ENCODE data around the gene TTR. TPM values are rescaled to one million over a fixed set of nuclear protein-coding genes. Genes with fewer than 3 reads are reported as not detected.

The TTR gene
- total and polyA plus RNA-seq, 2 donors (not counting 1 experiment from before 2014, with no cell fraction given), result not detected

DNA sequence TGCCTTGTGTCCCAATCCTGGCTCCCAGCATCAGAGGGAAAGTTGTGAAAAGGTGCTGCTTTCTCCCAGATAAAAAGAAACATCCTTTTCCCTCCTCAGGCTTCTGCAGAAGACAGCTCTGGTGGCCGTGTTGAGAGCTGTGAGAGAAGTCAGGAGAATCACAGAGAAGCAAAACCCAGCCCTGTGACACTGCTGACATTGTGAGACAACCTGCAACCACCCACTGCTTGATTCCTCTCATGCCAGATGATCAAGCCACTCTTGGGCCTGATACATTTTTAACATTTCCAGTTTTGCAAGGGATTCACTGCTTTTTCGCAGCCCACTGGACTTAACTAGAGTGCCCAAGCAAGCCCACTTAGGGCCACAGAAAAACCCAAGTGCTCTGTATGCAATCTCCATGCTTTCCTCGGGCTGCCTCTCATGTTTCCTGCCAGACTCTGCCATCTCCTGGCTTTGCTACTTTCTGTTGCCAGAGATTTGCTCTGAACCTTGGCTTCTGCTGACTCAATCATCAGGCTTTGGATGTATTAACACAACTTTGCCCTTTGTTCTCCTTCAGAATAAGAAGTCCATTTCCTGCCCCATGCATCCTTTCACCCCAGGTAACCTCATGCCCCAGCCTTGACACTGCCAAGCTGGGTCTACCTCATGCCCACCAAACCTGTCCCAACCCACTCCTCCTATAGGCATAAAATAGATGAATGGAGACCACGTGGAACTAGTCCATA is 24.9 kb upstream of the TTR start:
- Histone ChIP-seq H4K20me1 (ENCODE audit: control insufficient read depth, insufficient read depth, low read length, poor library complexity, severe bottlenecking) (no peaks in the 10 kb centered on the region), H3K27me3 (replicated peaks in 1 of 4; ENCODE audit: control extremely low read depth in 1 of 4, control insufficient read depth in 3 of 4, insufficient read depth in 4 of 4, low read length in 3 of 4) (no peaks in the 10 kb centered on the region), H2AFZ (ENCODE audit: insufficient read depth, low read depth, low read length, poor library complexity, severe bottlenecking) (no peak overlapping the region), H3K36me3 (replicated peaks in 1 of 2; ENCODE audit: control extremely low read depth in 1 of 2, control insufficient read depth in 1 of 2, extremely low read depth in 1 of 2, insufficient read depth in 2 of 2, low read length in 1 of 2) (no peaks in the 10 kb centered on the region), H3K27ac (ENCODE audit: low read length in 2 of 2) (no peak overlapping the region), H3K9ac (ENCODE audit: low read length) (no peak overlapping the region), H3K79me2 (ENCODE audit: control insufficient read depth, insufficient read depth, low read length) (no peaks in the 10 kb centered on the region), H3K9me3 (ENCODE audit: control extremely low read depth in 1 of 3, control insufficient read depth in 2 of 3, insufficient read depth in 1 of 3, low read length in 2 of 3) (no peaks in the 10 kb centered on the region), H3K4me3 (ENCODE audit: control extremely low read depth in 1 of 5, extremely low read depth in 1 of 5, insufficient read depth in 1 of 5, low read depth in 2 of 5, low read length in 4 of 5) (no peak overlapping the region), H3K4me2 (replicated peaks; ENCODE audit: low read depth, low read length, poor library complexity, severe bottlenecking) (no peak overlapping the region), H3K4me1 (ENCODE audit: control insufficient read depth in 2 of 2, insufficient read depth in 2 of 2, low read length in 2 of 2) (no peaks in the 10 kb centered on the region)
- DNase-seq, result no peak
- no peaks in the 10 kb centered on the region for H3K4me1 Mint-ChIP-seq
- no peaks in the 10 kb centered on the region for H3K27me3 Mint-ChIP-seq
- intact Hi-C loops (cut with micrococcal nuclease), result no loop called here
- H3K4me3 Mint-ChIP-seq, result no peak overlapping the region
- 69% methylated on average over 4 of the region's 4 CpGs for WGBS (ENCODE audit: insufficient coverage)
- no peaks in the 10 kb centered on the region for H3K9me3 Mint-ChIP-seq (ENCODE audit: insufficient read depth)
- POLR2A ChIA-PET, result no interaction called here
- H3K27ac Mint-ChIP-seq, result no peak overlapping the region
- CTCF ChIA-PET, result no interaction called here
- ATAC-seq (ENCODE audit: low read depth), result no peak
- TF ChIP-seq, protein P1, sequence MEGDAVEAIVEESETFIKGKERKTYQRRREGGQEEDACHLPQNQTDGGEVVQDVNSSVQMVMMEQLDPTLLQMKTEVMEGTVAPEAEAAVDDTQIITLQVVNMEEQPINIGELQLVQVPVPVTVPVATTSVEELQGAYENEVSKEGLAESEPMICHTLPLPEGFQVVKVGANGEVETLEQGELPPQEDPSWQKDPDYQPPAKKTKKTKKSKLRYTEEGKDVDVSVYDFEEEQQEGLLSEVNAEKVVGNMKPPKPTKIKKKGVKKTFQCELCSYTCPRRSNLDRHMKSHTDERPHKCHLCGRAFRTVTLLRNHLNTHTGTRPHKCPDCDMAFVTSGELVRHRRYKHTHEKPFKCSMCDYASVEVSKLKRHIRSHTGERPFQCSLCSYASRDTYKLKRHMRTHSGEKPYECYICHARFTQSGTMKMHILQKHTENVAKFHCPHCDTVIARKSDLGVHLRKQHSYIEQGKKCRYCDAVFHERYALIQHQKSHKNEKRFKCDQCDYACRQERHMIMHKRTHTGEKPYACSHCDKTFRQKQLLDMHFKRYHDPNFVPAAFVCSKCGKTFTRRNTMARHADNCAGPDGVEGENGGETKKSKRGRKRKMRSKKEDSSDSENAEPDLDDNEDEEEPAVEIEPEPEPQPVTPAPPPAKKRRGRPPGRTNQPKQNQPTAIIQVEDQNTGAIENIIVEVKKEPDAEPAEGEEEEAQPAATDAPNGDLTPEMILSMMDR (IDR thresholded peaks at IDR 0.05), result no peak
- TF ChIP-seq EZH2 (IDR thresholded peaks at IDR 0.05; ENCODE audit: borderline replicate concordance, insufficient read depth, low read depth, low read length, poor library complexity, severe bottlenecking), result no peak

DNA sequence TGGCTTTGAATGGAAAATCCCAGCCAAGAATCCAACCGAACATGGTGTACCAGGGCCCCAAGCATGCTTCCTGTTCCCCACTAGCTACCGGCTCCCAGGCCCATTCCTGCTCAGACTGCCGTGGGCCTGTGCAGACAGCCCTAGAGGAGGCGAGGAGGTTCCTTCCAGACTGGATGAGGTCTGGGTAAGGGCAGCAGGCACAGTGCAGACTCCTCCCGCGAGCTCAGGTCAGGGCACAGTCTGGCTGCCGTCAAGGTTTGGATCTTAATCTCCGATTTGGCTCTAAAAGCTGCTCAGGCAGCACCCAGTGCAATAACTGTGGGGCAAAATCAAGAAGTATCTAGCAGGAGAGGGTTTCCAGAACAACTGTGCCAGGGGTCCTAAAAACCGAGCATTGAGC is 19.3 kb upstream of the TTR start:
- no peaks in the 10 kb centered on the region for H3K27me3 ChIP-seq (replicated peaks in 1 of 4; ENCODE audit: control extremely low read depth in 1 of 4, control insufficient read depth in 3 of 4, insufficient read depth in 4 of 4, low read length in 3 of 4)
- H3K4me3 ChIP-seq (ENCODE audit: control extremely low read depth in 1 of 5, extremely low read depth in 1 of 5, insufficient read depth in 1 of 5, low read depth in 2 of 5, low read length in 4 of 5), result no peak overlapping the region
- TF ChIP-seq EZH2 (IDR thresholded peaks at IDR 0.05; ENCODE audit: borderline replicate concordance, insufficient read depth, low read depth, low read length, poor library complexity, severe bottlenecking), result no peak
- TF ChIP-seq, protein P1 (IDR thresholded peaks at IDR 0.05), result no peak
- DNase-seq (no peak), ATAC-seq (ENCODE audit: low read depth) (no peak)
- no peaks in the 10 kb centered on the region for H3K79me2 ChIP-seq (ENCODE audit: control insufficient read depth, insufficient read depth, low read length)
- H3K9me3 ChIP-seq (ENCODE audit: control extremely low read depth in 1 of 3, control insufficient read depth in 2 of 3, insufficient read depth in 1 of 3, low read length in 2 of 3), result no peaks in the 10 kb centered on the region
- H3K4me1 ChIP-seq (ENCODE audit: control insufficient read depth in 2 of 2, insufficient read depth in 2 of 2, low read length in 2 of 2), result no peaks in the 10 kb centered on the region
- Mint-ChIP-seq H3K4me3 (no peak overlapping the region), H3K27me3 (no peaks in the 10 kb centered on the region), H3K9me3 (ENCODE audit: insufficient read depth) (no peaks in the 10 kb centered on the region), H3K4me1 (no peaks in the 10 kb centered on the region), H3K27ac (no peak overlapping the region)
- H4K20me1 ChIP-seq (ENCODE audit: control insufficient read depth, insufficient read depth, low read length, poor library complexity, severe bottlenecking), result no peaks in the 10 kb centered on the region
- H2AFZ ChIP-seq (ENCODE audit: insufficient read depth, low read depth, low read length, poor library complexity, severe bottlenecking), result no peak overlapping the region
- intact Hi-C loops (cut with micrococcal nuclease), result no loop called here
- WGBS (ENCODE audit: insufficient coverage), result 88% methylated on average over 9 of the region's 9 CpGs
- no peak overlapping the region for H3K9ac ChIP-seq (ENCODE audit: low read length)
- POLR2A ChIA-PET, result no interaction called here
- no peaks in the 10 kb centered on the region for H3K36me3 ChIP-seq (replicated peaks in 1 of 2; ENCODE audit: control extremely low read depth in 1 of 2, control insufficient read depth in 1 of 2, extremely low read depth in 1 of 2, insufficient read depth in 2 of 2, low read length in 1 of 2)
- CTCF ChIA-PET, result interaction anchor here (0.8 to 1.1 kb wide), 2 partner anchors 12 to 16 kb away, joined by 3 read pairs; no protein-coding TSS in a partner anchor
- H3K4me2 ChIP-seq (replicated peaks; ENCODE audit: low read depth, low read length, poor library complexity, severe bottlenecking), result no peak overlapping the region
- H3K27ac ChIP-seq (ENCODE audit: low read length in 2 of 2), result no peak overlapping the region

All from B cell (primary cell).